IMR-90 (cell line): Measurements from ENCODE around the gene NTRK3. TPM values are rescaled to one million over a fixed set of nuclear protein-coding genes. Genes with fewer than 3 reads are reported as not detected.

Experiments
- ATAC-seq: fragments of 200-7000 bp; cut with Tn5 transposase; 2 replicates; pipeline ENCODE4 v1.9.1; 2020; ENCODE audit warnings: low read depth, mild to moderate bottlenecking, moderate library complexity
- BruUV-seq: library from RNA; stranded (reverse); fragments of 400-500 nt; replicated peaks from 2 replicates; lab custom pipeline; 2021; lab: Mats Ljungman, UMichigan
- CTCF ChIA-PET: fragments of 300-600 bp; formaldehyde crosslinking; extraction: SDS; loops from one replicate; lab custom pipeline; 2021; ENCODE audit warnings: antibody characterized with exemption; lab: Yijun Ruan, JAX
- POLR2A ChIA-PET: fragments of 300-600 bp; sonication (Branson Sonifier 250); formaldehyde crosslinking; loops from one replicate; lab custom pipeline; 2022; ENCODE audit warnings: antibody characterized with exemption; ENCODE audit not compliant: unreplicated experiment; lab: Charles Lee
- DNase-seq: peaks from one replicate; pipeline ENCODE4 v3.0.0; 2013
- H2AFZ ChIP-seq: replicated peaks from 2 replicates; pipeline ENCODE3; 2013; ENCODE audit warnings: low read length, mild to moderate bottlenecking; ENCODE audit not compliant: poor library complexity
- H2AK5ac ChIP-seq: 2 replicates; pipeline ENCODE4 v1.6.1; 2013; ENCODE audit warnings: low read depth, low read length, inconsistent platforms
- H2AK9ac ChIP-seq: replicated peaks from 2 replicates; pipeline ENCODE3; 2013; ENCODE audit warnings: mild to moderate bottlenecking, low read depth, low read length, moderate library complexity; ENCODE audit not compliant: poor library complexity
- H2BK120ac ChIP-seq: 2 replicates; pipeline ENCODE4 v1.6.1; 2013; ENCODE audit warnings: low read depth, low read length, inconsistent platforms
- H2BK15ac ChIP-seq: 3 replicates; pipeline ENCODE4 v1.6.1; 2013; ENCODE audit warnings: low read depth, low read length, inconsistent platforms
- H2BK20ac ChIP-seq: 2 replicates; pipeline ENCODE4 v1.6.1; 2013; ENCODE audit warnings: low read depth, mild to moderate bottlenecking, inconsistent platforms, low read length, moderate library complexity
- H2BK5ac ChIP-seq: 2 replicates; pipeline ENCODE4 v1.6.1; 2013; ENCODE audit warnings: mild to moderate bottlenecking, low read depth, low read length, inconsistent platforms; ENCODE audit not compliant: poor library complexity, severe bottlenecking
- H3K14ac ChIP-seq: replicated peaks from 2 replicates; pipeline ENCODE4 v1.6.1; 2013; ENCODE audit warnings: low read depth, low read length, inconsistent platforms
- H3K18ac ChIP-seq: 2 replicates; pipeline ENCODE4 v1.6.1; 2013; ENCODE audit warnings: low read depth, low read length, control low read depth
- H3K23ac ChIP-seq: 2 replicates; pipeline ENCODE4 v1.6.1; 2013; ENCODE audit warnings: low read depth, low read length, inconsistent platforms
- H3K27ac ChIP-seq: 2 replicates; pipeline ENCODE4 v1.5.1; 2013; ENCODE audit warnings: mild to moderate bottlenecking, control low read depth, low read length; ENCODE audit not compliant: insufficient read depth
- H3K27me3 ChIP-seq: 2 replicates; pipeline ENCODE4 v1.6.1; 2013; ENCODE audit warnings: low read length; ENCODE audit not compliant: control insufficient read depth, insufficient read depth
- H3K36me3 ChIP-seq: 2 replicates; pipeline ENCODE4 v1.6.1; 2013; ENCODE audit warnings: low read length, mixed read lengths; ENCODE audit not compliant: control insufficient read depth, insufficient read depth
- H3K4ac ChIP-seq: 2 replicates; pipeline ENCODE4 v1.6.1; 2013; ENCODE audit warnings: low read depth, low read length, inconsistent platforms
- H3K4me1 ChIP-seq: 2 replicates; pipeline ENCODE4 v1.6.1; 2013; ENCODE audit warnings: low read length, mixed read lengths; ENCODE audit not compliant: control insufficient read depth, insufficient read depth
- H3K4me2 ChIP-seq: 2 replicates; pipeline ENCODE4 v1.6.1; 2013; ENCODE audit warnings: low read depth, mild to moderate bottlenecking, control low read depth, low read length, moderate library complexity
- H3K4me3 ChIP-seq: 2 replicates; pipeline ENCODE4 v1.5.1; 2013; ENCODE audit warnings: low read depth, mild to moderate bottlenecking, control low read depth, low read length, moderate library complexity; ENCODE audit not compliant: insufficient read depth
- H3K56ac ChIP-seq: 2 replicates; pipeline ENCODE4 v1.6.1; 2013; ENCODE audit warnings: low read length, inconsistent platforms; ENCODE audit not compliant: insufficient read depth; ENCODE audit errors: extremely low read depth
- H3K79me1 ChIP-seq, 2 experiments: 2 replicates each; pipeline ENCODE4 v1.6.1; 2013; ENCODE audit warnings: low read length in 2 of 2, inconsistent platforms in 1 of 2, low read depth in 1 of 2
- H3K9ac ChIP-seq: 2 replicates; pipeline ENCODE4 v1.6.1; 2013; ENCODE audit warnings: low read depth, low read length, control low read depth
- H3K9me1 ChIP-seq: 2 replicates; pipeline ENCODE4 v1.6.1; 2013; ENCODE audit warnings: low read length, inconsistent platforms; ENCODE audit not compliant: insufficient read depth
- H3K9me3 ChIP-seq: 2 replicates; pipeline ENCODE4 v1.6.1; 2013; ENCODE audit warnings: low read length; ENCODE audit not compliant: control insufficient read depth, insufficient read depth
- H4K20me1 ChIP-seq: 2 replicates; pipeline ENCODE4 v1.6.1; 2013; ENCODE audit warnings: low read length, inconsistent platforms; ENCODE audit not compliant: insufficient read depth
- H4K5ac ChIP-seq: 2 replicates; pipeline ENCODE4 v1.6.1; 2013; ENCODE audit warnings: mild to moderate bottlenecking, low read depth, low read length, control low read depth
- H4K8ac ChIP-seq, 2 experiments: 2 replicates each; pipeline ENCODE4 v1.6.1; 2013; ENCODE audit warnings: low read depth in 2 of 2, low read length in 2 of 2, control low read depth in 1 of 2, inconsistent platforms in 1 of 2
- H4K91ac ChIP-seq: 2 replicates; pipeline ENCODE4 v1.6.1; 2013; ENCODE audit warnings: low read depth, low read length, inconsistent platforms; ENCODE audit not compliant: insufficient read depth
- BHLHE40 ChIP-seq: fragments of 150-350 bp; IDR thresholded peaks from 2 replicates; pipeline ENCODE4 v1.6.1; 2016; ENCODE audit warnings: mild to moderate bottlenecking, low read depth, low read length
- CEBPB ChIP-seq: IDR thresholded peaks from 2 replicates; pipeline ENCODE4 v1.6.1; 2012; ENCODE audit warnings: low read depth, low read length, improper control_type of control experiment
- CHD1 ChIP-seq: IDR thresholded peaks from 2 replicates; pipeline ENCODE4 v1.6.1; 2012; ENCODE audit warnings: low read depth, low read length, improper control_type of control experiment
- CTCF ChIP-seq: conservative IDR thresholded peaks from 2 replicates; pipeline ENCODE4 v1.5.1; 2012; ENCODE audit warnings: mild to moderate bottlenecking, low read depth, low read length, improper control_type of control experiment
- FOS ChIP-seq: fragments of 150-350 bp; IDR thresholded peaks from 2 replicates; pipeline ENCODE4 v1.6.1; 2016; ENCODE audit warnings: low read depth, low read length
- MAZ ChIP-seq: IDR thresholded peaks from 2 replicates; pipeline ENCODE4 v1.6.1; 2012; ENCODE audit warnings: low read depth, mild to moderate bottlenecking, low read length, improper control_type of control experiment, moderate library complexity, borderline replicate concordance
- MXI1 ChIP-seq: IDR thresholded peaks from 2 replicates; pipeline ENCODE4 v1.6.1; 2012; ENCODE audit warnings: low read depth, mild to moderate bottlenecking, low read length, moderate library complexity, borderline replicate concordance
- NFE2L2 ChIP-seq: fragments of 150-350 bp; IDR thresholded peaks from 2 replicates; pipeline ENCODE4 v1.6.1; 2016; ENCODE audit warnings: low read depth, mild to moderate bottlenecking, low read length
- RAD21 ChIP-seq: IDR thresholded peaks from 2 replicates; pipeline ENCODE4 v1.6.1; 2012; ENCODE audit warnings: low read length, improper control_type of control experiment
- RCOR1 ChIP-seq: IDR thresholded peaks from 2 replicates; pipeline ENCODE4 v1.6.1; 2012; ENCODE audit warnings: mild to moderate bottlenecking, low read length, improper control_type of control experiment; ENCODE audit not compliant: insufficient replicate concordance
- RFX5 ChIP-seq: IDR thresholded peaks from 2 replicates; pipeline ENCODE4 v1.8.0; 2012; ENCODE audit warnings: low read depth, mild to moderate bottlenecking, low read length, moderate library complexity
- SMC3 ChIP-seq: fragments of 150-350 bp; IDR thresholded peaks from 2 replicates; pipeline ENCODE4 v1.6.1; 2016; ENCODE audit warnings: low read depth, mild to moderate bottlenecking, antibody characterized with exemption, low read length, moderate library complexity
- WGBS, 2 experiments: methylation state at CpG; one replicate each; pipeline versions ENCODE4 v1.1.5 to v1.1.7; 2013; ENCODE audit warnings: missing lambda C conversion rate in 2 of 2; ENCODE audit not compliant: insufficient read length in 1 of 2; ENCODE audit errors: extremely low coverage in 2 of 2; 5-methylcytosine and 5-hydroxymethylcytosine counted together
- dilution Hi-C: fragments of 300-500 bp; cut with HindIII; formaldehyde crosslinking; loops from one replicate; pipeline ENCODE4 v1.14.3; 2018; ENCODE audit warnings: low sequenced_read_pairs; ENCODE audit not compliant: unreplicated experiment
- in situ Hi-C: fragments of 300-500 bp; cut with MboI; formaldehyde crosslinking; loops from 3 replicates; pipeline ENCODE4 v1.14.3; 2019; ENCODE audit warnings: low sequenced_read_pairs, inconsistent platforms, mixed read lengths
- intact Hi-C: fragments of 100-400 bp; cut with micrococcal nuclease; formaldehyde crosslinking; loops from 2 replicates; pipeline ENCODE4 v1.10.0; 2022
- polyA plus RNA-seq, 3 experiments: library from polyadenylated mRNA; depleted of rRNA; stranded (reverse); fragments of >200 nt; gene quantifications; 2 replicates each; pipeline ENCODE4 v1.2.3, GENCODE V29; 2012; ENCODE audit warnings: low replicate concordance in 1 of 3
- total RNA-seq: library from RNA; depleted of rRNA; stranded (reverse); fragments of >200 nt; gene quantifications from 2 replicates; pipeline ENCODE4 v1.2.3, GENCODE V29; 2012
- TF ChIP-seq, protein P1 (sequence below): fragments of 150-350 bp; IDR thresholded peaks from 2 replicates; pipeline ENCODE4 v1.6.1; 2017; ENCODE audit warnings: mild to moderate bottlenecking, antibody characterized with exemption, low read length, low read depth

Gene NTRK3
- total and polyA plus RNA-seq, 2 of the 4 experiments (the other 2 are of a cell fraction), result under 0.01 to 0.15 TPM

GRCh38 chr15:88022716-88023115 lies 233.8 kb downstream of the NTRK3 start:
- no peak overlapping the region for H2BK5ac ChIP-seq
- no peak overlapping the region for H2AK9ac ChIP-seq
- H3K4me2 ChIP-seq, result no peak overlapping the region
- H3K36me3 ChIP-seq, result no peaks in the 10 kb centered on the region
- no peak overlapping the region for H2BK20ac ChIP-seq
- H2BK15ac ChIP-seq, result no peak overlapping the region
- no peaks in the 10 kb centered on the region for H3K79me1 ChIP-seq
- H3K14ac ChIP-seq, result no peak overlapping the region
- no peak overlapping the region for H4K8ac ChIP-seq
- BruUV-seq, result no TSS peak
- no peak overlapping the region for H2AK5ac ChIP-seq
- TF ChIP-seq MXI1 (no peak), FOS (no peak), RCOR1 (no peak), CHD1 (no peak), RAD21 (no peak), BHLHE40 (no peak), MAZ (no peak), NFE2L2 (no peak), CEBPB (no peak), SMC3 (no peak), RFX5 (no peak), CTCF (no peak)
- TF ChIP-seq, protein P1, sequence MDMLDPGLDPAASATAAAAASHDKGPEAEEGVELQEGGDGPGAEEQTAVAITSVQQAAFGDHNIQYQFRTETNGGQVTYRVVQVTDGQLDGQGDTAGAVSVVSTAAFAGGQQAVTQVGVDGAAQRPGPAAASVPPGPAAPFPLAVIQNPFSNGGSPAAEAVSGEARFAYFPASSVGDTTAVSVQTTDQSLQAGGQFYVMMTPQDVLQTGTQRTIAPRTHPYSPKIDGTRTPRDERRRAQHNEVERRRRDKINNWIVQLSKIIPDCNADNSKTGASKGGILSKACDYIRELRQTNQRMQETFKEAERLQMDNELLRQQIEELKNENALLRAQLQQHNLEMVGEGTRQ, result no peak
- H3K4me1 ChIP-seq, result no peaks in the 10 kb centered on the region
- H3K9ac ChIP-seq, result no peak overlapping the region
- H3K9me3 ChIP-seq, result peaks cover 16% of the 10 kb centered on the region
- no peak overlapping the region for H3K23ac ChIP-seq
- H3K56ac ChIP-seq, result no peak overlapping the region
- H3K4me3 ChIP-seq, result no peak overlapping the region
- H3K27me3 ChIP-seq, result no peaks in the 10 kb centered on the region
- no CpG with 5 or more reads among the region's 2 CpGs for WGBS, 2 experiments
- H4K20me1 ChIP-seq, result no peaks in the 10 kb centered on the region
- no peak overlapping the region for H4K5ac ChIP-seq
- in situ Hi-C loops, result no loop called here
- no peaks in the 10 kb centered on the region for H3K9me1 ChIP-seq
- no peak overlapping the region for H2BK120ac ChIP-seq
- dilution Hi-C loops, result no loop called here
- no peak overlapping the region for H3K4ac ChIP-seq
- H2AFZ ChIP-seq, result no peak overlapping the region
- no peak overlapping the region for H3K27ac ChIP-seq
- no peak overlapping the region for H4K91ac ChIP-seq
- ChIA-PET CTCF (no interaction called here), POLR2A (no interaction called here)
- DNase-seq, result no peak
- intact Hi-C loops, result no loop called here
- H3K18ac ChIP-seq, result no peak overlapping the region
- no peak for ATAC-seq
